Stomach (tissue), 4 donors: Measurements from ENCODE around the gene SIGLEC10.

ENCODE experiments used
- POLR2A ChIP-seq, 4 donors: fragments of 450-650 bp; IDR thresholded peaks; one replicate each; pipeline ENCODE4 v1.6.1; 2016; ENCODE audit warnings: antibody characterized with exemption in 4 of 4, control low read depth in 2 of 4, mild to moderate bottlenecking in 1 of 4, moderate library complexity in 1 of 4
- POLR2AphosphoS5 ChIP-seq, 3 donors: sonication (generic); formaldehyde crosslinking; IDR thresholded peaks; one replicate each; pipeline ENCODE4 v1.6.1; 2016; ENCODE audit warnings: antibody characterized with exemption in 3 of 3
- TF ChIP-seq, protein P1 (sequence below), 7 experiments: fragments of 450-650 bp in 4 of 7; fragments of 200-600 bp in 3 of 7; sonication (generic) in 3 of 7; IDR thresholded peaks; one replicate each; pipeline ENCODE4 v1.5.1; 2016 to 2019; ENCODE audit warnings: antibody characterized with exemption in 7 of 7, control low read depth in 2 of 7, mild to moderate bottlenecking in 1 of 7

DNA sequence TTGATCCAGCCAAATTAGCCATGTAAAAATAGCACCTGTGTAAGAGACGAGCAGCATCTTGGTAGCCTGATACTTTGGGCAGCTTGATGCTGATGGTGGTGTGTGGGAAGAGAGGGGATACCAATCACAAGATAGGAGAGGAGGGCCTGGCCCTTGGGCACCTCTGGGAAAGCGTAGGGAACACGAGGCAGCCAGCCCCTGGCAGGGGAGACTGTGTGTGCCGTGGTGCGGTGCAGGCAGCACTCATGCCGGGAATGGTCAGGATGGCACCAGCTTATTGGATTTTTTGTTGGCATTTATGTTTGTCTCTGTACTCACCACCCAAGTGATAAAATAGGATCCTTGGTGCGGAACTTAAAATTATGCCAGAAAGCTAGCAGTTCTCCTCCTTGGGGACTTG, 30.6 kb upstream of the SIGLEC10 start:
- TF ChIP-seq, protein P1, sequence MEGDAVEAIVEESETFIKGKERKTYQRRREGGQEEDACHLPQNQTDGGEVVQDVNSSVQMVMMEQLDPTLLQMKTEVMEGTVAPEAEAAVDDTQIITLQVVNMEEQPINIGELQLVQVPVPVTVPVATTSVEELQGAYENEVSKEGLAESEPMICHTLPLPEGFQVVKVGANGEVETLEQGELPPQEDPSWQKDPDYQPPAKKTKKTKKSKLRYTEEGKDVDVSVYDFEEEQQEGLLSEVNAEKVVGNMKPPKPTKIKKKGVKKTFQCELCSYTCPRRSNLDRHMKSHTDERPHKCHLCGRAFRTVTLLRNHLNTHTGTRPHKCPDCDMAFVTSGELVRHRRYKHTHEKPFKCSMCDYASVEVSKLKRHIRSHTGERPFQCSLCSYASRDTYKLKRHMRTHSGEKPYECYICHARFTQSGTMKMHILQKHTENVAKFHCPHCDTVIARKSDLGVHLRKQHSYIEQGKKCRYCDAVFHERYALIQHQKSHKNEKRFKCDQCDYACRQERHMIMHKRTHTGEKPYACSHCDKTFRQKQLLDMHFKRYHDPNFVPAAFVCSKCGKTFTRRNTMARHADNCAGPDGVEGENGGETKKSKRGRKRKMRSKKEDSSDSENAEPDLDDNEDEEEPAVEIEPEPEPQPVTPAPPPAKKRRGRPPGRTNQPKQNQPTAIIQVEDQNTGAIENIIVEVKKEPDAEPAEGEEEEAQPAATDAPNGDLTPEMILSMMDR (IDR thresholded peaks at IDR 0.05) = no peak
- TF ChIP-seq POLR2AphosphoS5 (IDR thresholded peaks at IDR 0.05) = no peak
- TF ChIP-seq POLR2A (IDR thresholded peaks at IDR 0.05) = no peak
